ENCODE measurements around the gene CACNA2D2.

CACNA2D2 gene

DNA sequence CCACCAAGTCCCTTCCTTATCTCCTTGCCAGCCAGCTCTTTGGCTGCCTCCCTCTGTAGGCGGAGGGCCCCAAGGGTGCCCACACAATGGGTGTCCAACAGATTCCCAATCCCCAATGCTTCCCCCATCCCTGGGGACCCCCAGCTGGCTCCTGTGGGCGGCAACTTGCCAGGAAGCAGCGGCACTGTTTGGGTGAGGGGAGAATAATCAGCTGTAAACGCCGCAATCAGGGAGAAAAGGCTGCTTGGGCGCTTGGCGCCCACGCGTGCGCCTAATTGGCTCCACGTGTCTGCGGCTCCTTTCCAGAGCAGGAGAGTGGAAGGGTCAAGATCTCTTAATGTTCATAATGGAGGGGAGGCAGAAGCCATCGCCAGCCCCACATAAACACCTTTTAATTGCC lies 76.2 kb downstream of the CACNA2D2 start:
- no peak for DNase-seq (ENCODE audit: low read depth)

- DNase-seq (ENCODE audit: low read depth): no peak
Measured at GRCh38 chr3:50425911-50426310, 77.5 kb downstream of the CACNA2D2 start.

GRCh38 chr3:50423543-50423942 lies 79.9 kb downstream of the CACNA2D2 start:
- no peak for DNase-seq (ENCODE audit: low read depth)

- DNase-seq (ENCODE audit: low read depth): no peak
Measured at GRCh38 chr3:50422153-50422552, 81.3 kb downstream of the CACNA2D2 start.

DNA sequence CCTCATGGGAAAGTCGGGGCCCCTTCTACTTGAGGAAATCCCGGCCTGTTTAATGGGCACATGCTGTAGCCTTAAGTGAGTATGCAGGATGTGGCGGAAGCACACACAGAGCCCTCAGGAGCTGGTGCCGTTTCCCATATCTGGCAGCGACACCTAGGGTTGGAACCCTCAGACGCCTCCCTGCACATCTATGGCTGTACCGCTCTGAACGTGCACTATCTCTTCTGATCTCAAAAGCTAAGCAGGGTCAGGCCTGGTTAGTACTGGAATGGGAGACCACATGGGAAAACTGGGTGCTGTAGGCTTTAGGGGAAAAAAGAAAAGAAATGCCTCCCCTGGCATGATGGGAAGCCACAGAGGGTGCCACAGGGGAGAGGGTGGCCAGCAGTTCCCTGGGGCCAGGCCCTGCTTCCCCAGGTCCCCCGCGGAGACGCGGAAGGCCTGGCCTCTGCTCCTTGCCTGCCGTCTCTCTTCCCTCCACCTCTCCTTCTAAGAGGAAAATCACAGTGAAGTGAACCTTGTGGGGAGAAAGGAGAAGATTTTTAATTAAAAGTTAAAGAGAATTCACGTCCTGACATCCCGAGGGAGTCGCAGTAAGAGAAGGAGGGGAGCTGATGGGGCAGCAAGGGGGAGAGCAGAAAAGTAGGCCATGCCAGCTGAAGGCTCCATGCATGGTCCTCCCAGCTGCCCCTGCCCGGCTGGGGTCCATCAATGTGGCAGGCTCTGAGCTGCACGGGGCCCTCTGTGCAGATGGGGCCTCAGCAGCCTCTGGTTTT lies 83.7 kb downstream of the CACNA2D2 start:
- no peak for DNase-seq (ENCODE audit: low read depth)

- no peak for DNase-seq (ENCODE audit: low read depth)
Measured at GRCh38 chr3:50418850-50419249, 84.6 kb downstream of the CACNA2D2 start.

DNA sequence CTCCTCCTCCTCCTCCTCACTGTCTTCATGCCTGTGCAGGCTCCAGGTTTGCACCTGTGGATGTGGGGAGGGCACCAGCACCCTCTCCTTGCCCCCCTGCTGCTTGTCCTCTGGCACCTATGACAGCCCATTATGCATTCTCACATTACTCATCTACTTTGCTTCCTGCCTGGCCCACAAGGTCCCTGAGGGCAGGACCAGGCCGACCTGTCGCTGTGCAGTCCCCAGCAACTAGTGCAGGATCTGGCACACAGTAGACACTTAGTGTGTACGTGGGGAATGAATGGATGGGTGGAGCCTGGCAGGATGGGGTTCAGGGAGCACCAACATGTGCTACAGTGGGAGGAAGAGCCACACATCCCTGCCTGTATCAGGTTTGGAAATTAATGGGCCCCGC lies 85.8 kb downstream of the CACNA2D2 start:
- no peak for DNase-seq (ENCODE audit: low read depth)

DNA sequence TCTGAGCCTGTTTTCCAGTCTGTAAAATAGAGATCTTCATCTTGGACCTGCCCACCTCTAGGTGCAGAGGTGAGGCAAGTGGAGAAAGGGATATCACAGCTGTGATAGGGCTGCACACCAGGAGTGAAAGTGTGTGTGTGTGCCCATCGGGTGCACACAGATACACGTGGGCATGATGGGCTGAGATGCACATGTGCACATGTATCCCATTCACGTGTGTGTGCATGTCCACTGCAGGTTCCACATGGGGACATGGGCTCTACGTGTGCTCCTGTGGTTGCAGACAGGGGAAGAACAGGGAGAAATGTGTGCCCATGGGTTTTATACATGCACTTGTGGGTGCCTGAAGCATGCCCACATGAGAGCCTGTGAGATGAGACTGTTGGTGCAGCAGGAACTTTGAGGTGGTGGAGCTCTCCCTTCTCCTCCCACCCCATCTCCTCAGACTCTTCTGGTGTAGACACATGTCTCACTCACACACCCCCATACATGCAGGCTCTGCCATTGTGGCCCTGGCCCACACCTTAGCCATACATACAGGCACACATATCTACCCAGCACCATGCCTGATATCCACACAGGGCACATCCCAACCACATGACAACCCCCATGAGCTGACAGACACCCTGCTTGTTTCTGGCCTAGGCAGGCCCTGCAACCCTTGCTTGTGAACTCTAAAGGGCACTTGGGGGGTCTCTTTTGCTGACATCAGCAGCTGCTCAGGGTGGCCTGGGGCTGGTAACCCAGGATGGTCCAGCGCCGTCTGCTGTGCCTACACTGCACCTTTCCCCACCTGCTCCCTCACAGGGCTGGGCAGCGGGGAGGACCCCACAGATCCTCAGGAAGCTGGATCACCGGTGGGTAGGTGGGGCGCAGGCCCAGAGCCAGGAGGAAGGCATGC lies 86.4 kb downstream of the CACNA2D2 start:
- no peak for DNase-seq (ENCODE audit: low read depth)

- DNase-seq (ENCODE audit: low read depth): no peak
Measured at GRCh38 chr3:50415816-50416215, 87.6 kb downstream of the CACNA2D2 start.

DNA sequence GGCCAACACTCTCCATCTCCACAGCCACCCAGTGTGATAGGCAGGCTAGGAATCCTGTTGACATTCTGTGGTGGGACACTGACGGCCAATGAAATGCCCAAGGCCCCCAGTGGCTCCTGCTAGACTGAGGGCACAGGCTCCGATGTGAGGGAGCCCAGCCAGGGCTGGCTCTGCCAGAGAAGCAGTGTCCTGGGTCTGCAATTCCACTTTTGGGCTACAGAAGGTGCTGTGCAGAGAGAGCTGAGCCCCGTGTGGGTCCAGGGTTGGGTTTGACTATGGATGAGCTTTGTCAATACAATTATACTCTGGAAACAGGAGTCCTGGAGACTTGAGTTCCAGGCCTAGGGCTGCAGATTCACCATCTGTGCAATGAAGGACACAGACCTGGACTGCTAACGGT lies 88.4 kb downstream of the CACNA2D2 start:
- DNase-seq (ENCODE audit: low read depth): no peak

GRCh38 chr3:50414616-50415015 lies 88.8 kb downstream of the CACNA2D2 start:
- DNase-seq (ENCODE audit: low read depth): no peak

- DNase-seq (ENCODE audit: low read depth): no peak
Measured at GRCh38 chr3:50412231-50412754, 91.1 kb downstream of the CACNA2D2 start.

- no peak for DNase-seq (ENCODE audit: low read depth)
Measured at GRCh38 chr3:50411229-50411628, 92.2 kb downstream of the CACNA2D2 start.

DNA sequence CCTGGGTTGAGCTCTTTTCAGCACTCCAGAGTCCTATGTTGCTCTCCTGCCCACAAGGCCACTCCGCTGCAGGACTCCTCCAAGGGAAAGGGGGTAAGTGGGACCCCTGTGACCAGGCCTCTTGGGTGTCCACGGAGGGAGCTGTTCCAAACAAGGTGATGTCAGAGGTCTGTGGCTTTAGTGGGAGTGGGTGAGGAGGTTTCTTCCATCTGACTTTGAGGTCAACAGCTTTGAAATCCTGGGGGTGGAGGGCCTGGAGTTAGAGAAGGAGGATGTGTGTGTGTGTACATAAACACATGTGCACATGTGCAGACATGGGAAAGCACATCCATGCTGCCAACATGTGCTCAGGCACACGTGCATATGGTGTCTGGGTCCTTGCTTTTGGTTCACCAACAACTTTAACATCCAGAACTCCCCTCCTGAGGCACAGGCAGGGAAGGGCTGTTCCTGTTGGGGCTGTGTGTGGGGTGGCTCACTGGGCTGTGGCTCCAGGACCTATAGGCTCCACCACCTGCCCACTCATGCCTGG lies 92.8 kb downstream of the CACNA2D2 start:
- no peak for DNase-seq (ENCODE audit: low read depth)

DNA sequence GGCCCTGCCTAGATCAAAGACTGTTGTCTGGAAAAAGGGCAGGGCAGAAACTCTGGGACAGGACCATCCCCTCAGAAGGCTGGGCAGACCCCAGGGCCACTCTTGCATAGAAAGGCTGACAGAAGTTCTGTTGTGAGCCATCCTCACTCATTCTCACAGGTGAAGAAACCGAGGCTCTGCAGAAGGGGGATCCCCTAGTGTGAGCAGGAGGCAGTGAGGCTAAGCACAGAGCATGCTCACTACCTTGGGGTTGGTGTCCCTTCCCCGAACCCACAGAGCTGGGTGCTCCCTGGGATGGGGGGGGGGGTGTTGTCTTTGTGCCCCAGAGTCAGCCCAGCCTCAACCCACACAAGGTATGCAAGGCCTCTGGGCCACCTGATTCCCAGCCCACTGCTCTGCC lies 93.2 kb downstream of the CACNA2D2 start:
- DNase-seq (ENCODE audit: low read depth): no peak

- no peak for DNase-seq (ENCODE audit: low read depth)
Measured at GRCh38 chr3:50408443-50408944, 94.9 kb downstream of the CACNA2D2 start.

- DNase-seq (ENCODE audit: low read depth): no peak
Measured at GRCh38 chr3:50406487-50406886, 96.9 kb downstream of the CACNA2D2 start.

- DNase-seq (ENCODE audit: low read depth): no peak
Measured at GRCh38 chr3:50405249-50405648, 98.2 kb downstream of the CACNA2D2 start.

- DNase-seq (ENCODE audit: low read depth): no peak
Measured at GRCh38 chr3:50401978-50402595, 101.3 kb downstream of the CACNA2D2 start.

- no peak for DNase-seq (ENCODE audit: low read depth)
Measured at GRCh38 chr3:50396502-50396901, 106.9 kb downstream of the CACNA2D2 start.

DNA sequence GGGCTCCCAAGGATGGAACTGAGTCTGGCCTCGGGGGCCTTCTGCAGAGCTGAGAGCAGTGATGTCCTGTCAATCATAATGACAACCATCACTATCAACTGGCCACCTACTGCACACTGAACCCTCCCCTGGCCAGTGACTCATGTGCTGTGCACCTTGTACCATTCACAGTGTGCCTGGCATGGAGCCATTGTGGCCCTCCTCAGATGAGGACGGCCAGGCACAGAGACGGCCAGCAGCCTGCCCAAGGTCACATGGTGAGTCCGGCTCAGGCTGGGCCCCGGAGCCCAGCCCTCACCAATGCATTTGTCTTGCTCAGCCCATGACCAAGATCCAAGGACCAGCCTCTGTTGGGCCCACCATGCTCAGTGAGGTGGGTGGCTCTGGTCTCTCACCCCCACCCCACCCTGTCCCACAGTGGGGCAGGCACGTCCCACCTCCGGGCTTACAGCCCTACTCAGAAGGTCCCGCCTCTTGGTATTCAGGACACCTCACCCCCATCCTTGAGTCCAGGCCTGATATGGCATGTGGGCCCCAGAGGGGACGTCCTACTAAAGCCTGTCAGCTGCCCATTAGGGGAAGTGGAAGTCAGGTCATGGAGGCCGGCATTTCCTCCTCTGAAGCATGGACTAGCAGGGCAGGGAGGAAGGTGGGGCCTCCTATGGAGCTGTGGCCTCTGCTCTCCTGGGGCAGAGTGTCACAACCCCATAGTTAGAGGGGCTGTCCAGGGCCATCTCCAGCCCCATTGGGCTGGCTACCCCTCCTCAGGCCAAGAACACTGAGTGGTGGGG lies 108.2 kb downstream of the CACNA2D2 start:
- no peak for DNase-seq (ENCODE audit: low read depth)
